HG03039 (cell line): ENCODE data around the gene HOMER3.
"Not testable (repeated sequence)": the region's sequence is repeated elsewhere in the genome, so short reads cannot be mapped to it uniquely, and the experiment has no call there.

Source experiments
- ATAC-seq: cut with Tn5 transposase; IDR thresholded peaks from one replicate; pipeline ENCODE4 v1.9.1; 2021; ENCODE audit warnings: mild to moderate bottlenecking, moderate library complexity; ENCODE audit not compliant: unreplicated experiment

Gene HOMER3

DNA sequence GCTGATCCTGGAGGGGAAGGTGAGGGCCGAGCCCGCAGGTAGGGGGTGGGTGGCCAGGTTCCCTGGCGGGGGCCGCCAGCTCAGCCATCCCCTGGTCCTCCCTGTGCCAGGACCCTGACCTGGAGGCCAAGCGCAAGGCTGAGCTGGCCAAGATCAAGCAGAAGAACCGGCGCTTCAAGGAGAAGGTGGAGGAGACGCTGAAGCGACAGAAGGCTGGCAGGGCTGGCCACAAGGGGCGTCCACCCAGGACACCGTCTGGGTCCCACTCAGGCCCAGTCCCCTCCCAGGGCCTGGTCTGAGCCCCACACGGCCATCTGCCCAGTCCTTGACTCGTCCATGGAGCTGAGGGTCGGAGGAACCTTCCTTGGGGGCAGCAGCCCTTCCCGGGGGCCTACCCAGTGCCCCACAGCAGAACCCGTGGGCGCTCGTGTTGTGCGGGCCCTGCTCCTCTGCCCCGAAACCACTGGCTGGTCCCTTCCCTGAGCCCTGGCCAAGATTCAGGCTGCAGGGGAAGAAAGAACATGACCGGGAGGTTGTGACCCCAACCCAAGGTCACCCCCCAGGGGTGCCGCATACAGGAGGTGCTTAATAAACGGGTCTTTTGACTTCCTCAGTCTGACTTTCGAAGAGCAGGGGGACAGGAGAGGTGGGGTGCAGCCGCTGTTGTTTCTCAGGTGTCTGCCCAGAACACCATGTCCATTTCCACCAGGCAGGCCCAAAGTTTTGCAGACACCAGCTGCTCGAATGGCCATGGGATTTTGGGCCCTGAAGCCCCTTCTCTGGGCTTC lies 12.8 kb downstream of the HOMER3 start:
- no peak for ATAC-seq

DNA sequence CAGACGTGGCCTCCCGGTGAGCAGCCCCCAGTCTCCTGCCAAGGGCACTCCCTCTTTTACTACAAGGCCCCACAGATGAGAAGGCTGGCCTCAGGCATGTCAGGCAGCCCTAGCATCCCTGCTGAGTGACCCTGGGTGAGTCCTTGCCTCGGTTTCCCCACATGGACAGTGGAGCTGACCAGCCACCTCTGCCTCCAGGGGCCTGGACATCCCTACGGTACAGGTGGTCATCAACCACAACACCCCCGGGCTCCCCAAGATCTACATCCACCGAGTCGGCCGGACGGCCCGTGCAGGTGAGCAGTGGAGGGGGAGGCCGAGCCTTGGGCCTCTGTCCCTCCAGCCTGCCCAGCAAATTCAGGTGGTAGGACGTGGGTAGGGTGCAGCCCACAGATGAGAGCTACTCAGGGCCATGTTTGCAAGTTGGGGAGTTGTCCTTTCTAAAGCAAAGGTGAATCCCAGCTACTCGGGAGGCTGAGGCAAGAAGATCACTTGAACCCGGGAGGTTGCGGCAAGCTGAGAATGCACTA lies 16.3 kb downstream of the HOMER3 start:
- ATAC-seq, result no peak

DNA sequence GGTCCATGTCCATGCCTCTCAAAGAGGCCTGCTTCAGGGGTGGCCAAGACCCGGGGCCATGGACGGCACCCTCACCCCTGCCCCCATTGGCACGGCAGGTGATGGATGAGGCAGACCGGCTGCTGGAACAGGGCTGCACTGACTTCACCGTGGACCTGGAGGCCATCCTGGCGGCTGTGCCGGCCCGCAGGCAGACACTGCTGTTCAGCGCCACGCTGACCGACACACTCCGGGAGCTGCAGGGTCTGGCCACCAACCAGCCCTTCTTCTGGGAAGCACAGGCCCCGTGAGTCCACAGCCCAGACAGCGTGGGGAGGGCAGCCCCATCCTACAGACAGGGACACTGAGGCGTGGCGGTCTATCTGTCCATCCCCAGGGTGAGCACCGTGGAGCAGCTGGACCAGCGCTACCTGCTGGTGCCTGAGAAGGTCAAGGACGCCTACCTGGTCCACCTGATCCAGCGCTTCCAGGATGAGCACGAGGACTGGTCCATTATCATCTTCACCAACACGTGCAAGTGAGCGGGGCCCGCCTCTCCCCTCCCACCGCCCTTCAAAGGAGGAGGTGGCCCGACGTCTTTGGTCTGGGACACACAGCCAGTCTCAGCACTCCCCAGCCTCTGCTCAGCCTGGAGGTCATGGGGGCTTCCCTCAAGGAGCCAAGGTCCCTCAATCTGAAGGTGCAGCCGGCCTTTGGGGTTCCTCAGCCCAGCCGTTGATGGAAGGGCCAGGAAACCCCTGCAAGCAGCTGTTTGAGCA lies 18.6 kb downstream of the HOMER3 start:
- no peak for ATAC-seq

DNA sequence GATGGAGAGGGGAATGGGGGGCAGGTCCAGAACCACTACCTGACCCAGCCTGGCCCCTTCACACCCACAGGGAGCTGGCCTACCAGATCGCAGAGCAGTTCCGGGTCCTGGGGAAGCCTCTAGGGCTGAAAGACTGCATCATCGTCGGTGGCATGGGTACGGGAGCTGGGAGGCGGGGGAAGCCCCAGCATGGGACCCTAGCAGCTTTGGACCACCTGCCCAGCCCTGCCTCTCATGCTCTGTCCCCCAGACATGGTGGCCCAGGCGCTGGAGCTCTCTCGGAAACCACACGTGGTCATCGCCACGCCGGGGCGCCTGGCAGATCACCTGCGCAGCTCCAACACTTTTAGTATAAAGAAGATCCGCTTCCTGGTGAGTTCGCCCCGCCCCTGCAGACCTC lies 19.4 kb downstream of the HOMER3 start:
- ATAC-seq, result no peak

DNA sequence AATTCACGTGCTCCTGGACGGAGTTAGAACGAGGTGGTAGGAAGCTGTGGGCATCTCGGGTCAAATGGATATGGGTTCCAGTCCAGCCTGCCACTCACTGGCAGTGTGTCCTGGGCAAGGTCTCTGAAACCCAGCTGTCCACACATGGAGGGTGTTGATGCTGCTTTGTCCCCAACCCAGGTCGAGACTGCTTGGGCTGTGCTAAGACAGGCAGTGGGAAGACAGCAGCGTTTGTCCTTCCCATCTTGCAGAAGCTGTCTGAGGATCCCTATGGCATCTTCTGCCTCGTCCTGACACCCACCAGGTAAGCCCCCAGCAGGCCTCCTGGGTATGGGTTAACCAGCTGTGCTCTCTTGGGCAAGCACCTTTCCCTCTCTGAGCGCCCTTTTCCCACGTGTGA lies 20.6 kb downstream of the HOMER3 start:
- no peak for ATAC-seq

DNA sequence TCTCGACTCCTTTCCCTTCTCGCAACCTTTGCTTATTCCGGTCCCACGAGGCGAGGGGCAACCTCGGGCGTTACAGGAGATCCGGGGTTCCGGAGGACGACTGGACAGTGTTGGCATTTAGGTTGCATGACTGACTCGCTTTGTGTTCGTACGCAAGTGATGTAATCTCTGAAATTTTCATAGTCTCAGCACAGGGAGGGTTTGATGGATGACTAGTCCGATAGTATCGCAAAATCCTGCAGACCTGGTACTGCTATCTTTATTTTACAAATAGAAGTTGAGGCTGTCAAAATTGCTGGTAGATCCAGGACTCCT lies 21.2 kb downstream of the HOMER3 start:
- ATAC-seq, result no peak

DNA sequence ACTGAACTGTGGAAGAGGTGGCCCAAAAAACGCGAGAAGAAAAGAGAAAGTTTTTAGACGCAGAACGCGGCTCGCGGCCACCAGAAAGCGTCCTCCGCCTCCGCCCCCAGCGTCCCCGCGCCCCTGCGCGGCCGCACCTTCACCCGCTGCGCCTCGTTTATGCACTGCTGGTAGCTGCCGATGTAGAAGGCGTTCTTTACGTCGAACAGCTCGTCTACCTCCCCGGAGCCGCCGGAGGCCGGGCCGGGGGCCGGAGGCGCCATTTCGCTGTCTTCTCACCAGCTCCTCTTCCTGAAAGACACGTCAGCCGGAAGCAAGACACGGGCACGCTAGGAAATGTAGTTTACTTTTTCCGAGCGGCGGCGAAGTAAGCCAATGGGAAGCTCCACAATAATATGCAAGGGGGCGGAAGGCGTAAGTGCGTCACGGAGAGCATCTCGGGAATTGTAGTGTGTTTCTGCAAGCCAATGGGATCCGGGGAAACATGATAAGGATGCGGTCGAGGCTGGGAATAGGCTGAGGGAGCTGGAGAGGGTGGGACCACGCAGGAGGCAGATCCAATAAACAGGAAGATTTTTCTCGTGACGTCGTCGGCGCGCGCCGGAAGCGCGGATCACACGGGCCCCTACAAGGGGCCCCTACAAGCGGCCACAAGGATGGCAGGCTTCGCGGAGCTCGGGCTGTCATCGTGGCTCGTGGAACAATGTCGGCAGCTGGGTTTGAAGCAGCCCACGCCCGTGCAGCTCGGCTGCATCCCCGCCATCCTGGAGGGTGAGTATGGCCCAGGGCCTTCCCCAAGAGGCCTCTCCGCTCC lies 21.7 kb downstream of the HOMER3 start, which contains the start of the genes COPE and DDX49:
TSS of gene COPE (minus strand) at position 302 of the 814 bp plus-strand sequence. CDS start at position 263, 39 bp downstream.
TSS of gene DDX49 (plus strand) at position 630 of the 814 bp plus-strand sequence. CDS start at position 657, 27 bp downstream.
- peak; percentile 81 for ATAC-seq

DNA sequence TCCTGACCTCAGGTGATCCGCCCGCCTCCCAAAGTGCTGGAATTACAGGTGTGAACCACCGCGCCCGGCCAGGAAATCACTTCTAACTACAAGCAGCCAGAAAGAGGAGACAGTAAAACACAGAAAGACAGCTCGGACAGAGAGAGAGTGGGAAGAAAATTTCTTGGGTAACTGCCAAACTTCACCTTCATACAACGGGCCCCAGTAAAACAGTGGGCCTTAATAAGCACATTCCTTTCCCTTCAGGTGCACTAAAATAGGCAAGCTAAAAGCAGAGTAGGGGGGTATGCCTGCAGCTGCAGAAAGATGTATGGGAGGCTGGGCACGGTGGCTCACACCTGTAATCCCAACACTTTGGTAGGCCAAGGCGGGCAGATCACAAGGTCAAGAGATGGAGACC lies 23.4 kb downstream of the HOMER3 start:
- not testable (repeated sequence) for ATAC-seq

DNA sequence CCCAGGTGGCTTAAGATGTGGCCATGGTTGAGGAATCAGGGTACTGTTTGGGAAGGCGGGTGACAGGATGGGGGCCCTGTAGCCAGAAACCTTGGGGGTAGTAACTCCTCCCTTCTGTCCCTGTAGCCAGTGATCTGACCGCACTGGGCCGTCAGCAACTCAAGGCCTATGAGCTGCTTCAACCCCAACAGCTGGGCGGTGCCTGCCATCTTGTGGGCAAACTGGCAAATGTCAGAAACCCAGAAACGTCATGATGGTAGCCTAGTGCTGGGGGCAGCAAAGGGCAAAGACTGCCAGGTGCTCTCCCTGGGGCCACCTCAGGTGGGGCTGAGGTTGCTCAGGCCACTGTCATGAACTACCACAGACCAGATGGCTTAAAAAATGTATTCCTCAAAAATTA lies 25.4 kb downstream of the HOMER3 start:
- ATAC-seq, result no peak

DNA sequence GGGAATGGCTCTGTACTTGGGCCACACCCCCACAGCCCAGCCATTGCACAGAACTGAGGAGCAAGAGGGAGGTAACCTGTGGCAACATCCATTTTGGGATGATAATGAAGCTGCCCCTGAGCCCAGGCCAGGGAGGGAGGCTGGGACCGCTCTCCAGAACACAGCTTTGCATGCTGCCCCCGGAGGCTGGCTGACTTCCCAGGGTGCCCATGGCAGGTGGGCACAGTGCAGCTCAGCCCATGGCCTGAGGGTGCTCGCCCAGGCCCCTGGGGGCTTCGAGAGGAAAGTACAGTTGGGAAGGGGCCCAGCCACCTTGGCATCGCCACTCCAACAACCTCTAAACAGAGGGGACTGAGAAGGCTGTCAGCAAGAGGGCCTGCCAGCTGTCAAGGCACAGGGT lies 27.6 kb downstream of the HOMER3 start:
- ATAC-seq, result no peak

DNA sequence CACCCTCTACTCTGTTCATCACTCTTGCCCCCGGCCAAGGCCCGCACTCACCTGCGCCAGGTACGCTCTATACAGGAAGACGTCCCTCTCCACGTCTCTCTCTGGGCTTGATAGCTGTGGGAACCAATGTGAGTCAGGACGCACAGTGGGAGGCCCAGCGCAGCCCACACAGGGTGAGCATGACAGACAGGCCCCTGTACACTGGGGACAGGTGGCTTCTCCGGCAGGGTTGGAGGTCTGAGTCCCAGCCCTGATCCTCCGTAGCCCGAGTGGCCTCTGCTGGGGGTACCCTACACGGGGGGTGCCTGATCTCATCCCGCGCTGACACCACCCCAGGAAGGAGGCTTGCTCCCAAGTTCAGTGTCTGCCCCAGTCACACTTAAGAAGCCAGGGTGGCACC lies 28.1 kb downstream of the HOMER3 start:
- no peak for ATAC-seq

DNA sequence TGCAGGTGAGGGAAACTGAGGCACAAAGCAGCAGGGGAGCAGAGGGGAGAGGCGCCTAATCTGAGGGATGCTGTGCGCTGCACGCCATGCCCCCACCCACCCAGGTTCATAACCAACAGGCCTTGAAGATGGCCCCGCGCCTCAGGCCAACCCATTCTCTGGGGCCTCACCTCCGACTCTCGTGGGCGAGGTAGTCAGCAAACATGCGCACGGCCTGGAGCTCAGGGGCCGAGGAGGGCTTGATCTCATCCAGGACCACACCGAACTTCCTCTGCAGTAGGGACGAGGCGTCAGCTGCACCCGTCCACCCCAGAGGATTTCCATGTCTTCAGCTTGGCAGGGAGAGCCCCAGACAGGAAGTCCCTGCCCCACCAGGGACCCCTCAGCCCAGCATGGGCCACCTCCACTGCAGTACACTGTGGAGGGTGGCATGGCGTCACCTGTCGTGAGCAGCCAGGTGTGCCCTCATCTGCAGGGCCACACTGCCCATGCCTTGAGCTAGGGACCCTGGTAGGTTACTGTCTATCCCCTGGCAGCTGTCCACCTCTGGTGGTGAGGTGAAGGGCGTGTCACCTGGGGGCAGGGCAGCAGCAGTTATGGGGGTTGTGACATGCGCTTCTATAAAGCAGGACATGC lies 30.1 kb downstream of the HOMER3 start:
- ATAC-seq, result no peak

DNA sequence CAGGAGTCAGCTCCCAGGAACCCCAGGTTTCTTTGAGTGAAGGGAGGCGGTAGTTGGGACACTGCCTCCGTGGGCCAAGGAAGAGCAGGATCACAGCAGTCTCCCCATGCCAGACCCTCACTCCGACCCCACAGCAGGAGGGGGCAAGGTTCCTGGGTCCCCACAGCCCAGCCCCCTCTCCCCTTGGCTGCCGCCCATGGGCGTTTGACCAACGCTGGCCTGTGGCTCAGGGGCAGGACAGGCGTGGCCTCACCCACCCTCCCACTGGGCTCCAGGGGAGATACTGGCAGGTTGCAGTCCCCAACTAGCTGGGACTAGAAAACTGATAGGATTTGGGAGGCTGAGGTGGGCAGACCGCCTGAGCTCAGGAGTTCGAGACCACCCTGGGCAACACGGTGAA lies 31.0 kb downstream of the HOMER3 start:
- no peak for ATAC-seq

DNA sequence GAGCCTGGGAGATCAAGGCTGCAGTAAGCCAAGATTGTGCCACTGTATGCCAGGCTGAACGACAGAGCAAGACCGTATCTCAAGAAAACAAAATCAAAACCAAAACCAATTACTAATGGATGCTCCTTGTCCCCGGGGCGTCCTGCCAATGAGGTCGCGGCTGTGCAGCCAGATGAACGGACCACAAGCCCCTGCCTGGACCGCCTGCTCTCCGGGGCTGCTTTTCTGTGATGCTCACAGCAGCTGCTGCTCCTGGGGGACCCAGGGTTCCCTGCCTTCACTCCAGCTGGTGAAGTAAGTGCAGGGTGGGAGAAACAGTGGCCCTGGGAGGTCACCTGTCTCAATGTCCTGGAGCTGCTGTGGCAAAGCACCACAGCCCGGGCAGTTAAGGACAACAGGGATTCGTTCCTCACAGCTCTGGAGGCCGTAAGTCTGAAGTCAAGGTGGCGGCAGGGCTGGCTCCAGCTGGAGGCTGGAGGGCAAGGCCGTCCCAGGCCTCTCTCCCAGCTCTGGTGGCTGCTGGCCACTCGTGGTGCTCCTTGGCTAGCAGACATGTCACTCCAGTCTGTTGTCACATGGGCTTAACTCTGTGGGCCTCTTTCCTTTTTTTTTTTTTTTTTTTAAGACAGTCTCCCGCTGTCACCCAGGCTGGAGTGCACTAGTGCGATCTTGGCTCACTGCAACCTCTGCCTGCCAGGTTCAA lies 31.9 kb downstream of the HOMER3 start:
- no peak for ATAC-seq

DNA sequence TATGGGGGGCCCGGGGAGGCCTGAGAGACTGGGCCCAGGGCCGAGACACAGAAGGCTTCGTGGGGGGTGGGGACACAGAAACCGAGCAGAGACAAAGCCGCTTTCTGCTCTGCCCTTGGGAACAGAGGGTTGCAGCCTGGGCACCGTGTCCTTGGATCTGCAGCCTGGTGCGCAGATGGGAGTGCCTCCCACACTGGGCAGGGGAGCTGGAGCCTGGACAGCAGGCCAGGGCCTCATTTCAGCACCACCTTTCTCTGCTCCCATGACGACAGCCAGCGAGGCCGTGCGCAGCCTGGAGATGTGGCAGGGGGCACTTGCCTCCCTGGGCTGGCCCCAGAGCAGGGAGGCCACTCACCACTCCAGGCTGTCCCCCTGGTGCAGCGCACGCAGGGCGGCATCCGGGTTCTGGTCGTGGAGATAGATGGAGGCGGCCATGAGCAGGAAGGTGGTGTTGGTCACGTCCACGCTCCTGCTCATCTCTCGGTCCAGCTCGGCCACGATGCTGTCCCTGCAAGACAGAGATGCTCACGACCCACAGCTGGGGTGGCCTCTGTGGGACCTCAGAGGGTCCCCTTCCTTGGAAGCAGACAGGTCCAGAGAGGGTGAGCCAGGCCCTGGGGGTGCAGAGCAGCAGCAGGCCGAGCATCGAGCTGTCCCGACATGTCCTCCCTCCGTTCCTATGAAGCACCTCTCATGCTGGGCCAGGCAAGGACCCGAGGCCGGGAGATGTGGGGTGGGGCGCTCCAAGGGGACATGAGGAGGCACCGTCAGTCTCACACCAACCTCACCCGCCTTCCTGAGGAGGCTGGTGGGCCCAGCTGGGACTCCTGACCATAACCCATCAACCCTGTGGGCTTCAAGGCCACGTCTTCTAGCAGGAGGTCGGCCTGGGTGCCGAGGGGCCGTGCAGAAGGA lies 34.2 kb downstream of the HOMER3 start:
- no peak for ATAC-seq

DNA sequence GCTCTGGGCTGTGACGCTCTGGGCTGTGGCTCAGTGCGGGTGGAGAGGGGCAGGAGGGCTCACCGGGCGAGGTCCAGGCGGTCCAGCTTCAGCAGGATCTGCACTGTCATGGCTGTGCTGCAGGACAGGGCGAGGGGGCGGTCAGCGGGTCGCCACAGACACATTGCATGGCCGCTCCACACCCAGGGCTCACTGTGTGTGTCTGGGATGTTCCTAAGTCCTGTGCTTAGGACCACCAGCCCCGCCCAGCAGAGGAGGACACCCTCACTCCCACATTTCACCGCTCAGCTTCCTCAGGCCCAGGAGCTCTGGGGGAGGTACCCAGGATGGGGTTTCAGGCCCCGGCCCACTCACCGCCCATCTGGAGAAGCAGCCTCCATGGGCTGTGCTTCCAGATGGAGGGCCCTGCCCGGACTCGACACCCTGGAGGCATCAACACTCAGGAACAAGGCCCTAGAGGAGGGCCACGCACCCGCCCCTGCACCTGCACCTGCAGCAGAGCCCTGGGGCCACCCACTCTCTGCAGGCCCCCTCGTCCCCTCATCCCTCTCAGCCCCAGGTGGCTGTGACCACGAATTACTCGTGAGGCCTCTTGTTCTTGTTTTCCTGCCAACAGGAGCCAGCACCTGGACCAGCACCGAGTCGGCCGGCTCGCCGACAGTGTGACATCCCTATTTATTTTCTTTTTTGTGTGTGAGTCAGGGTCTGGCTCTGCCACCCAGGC lies 35.3 kb downstream of the HOMER3 start:
- ATAC-seq, result no peak

DNA sequence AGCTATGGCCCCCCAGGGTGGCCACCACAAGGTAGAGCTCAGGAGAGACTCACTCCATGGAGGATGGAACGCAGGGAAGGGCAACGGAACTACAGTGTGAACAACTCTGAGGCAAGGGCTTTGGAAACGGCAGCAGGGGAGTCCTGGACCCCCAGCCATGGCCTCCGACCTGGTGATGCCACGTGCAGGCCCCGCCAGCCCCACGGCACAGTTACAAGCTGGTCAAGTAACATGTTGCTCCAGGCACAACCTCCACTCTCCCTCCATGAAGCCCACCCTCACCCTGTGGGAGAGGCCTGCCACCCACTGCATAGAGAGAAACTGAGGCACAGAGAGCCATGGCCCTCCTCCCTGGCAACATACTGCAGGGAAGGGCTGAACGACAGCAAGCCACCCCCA lies 36.0 kb downstream of the HOMER3 start:
- no peak for ATAC-seq

DNA sequence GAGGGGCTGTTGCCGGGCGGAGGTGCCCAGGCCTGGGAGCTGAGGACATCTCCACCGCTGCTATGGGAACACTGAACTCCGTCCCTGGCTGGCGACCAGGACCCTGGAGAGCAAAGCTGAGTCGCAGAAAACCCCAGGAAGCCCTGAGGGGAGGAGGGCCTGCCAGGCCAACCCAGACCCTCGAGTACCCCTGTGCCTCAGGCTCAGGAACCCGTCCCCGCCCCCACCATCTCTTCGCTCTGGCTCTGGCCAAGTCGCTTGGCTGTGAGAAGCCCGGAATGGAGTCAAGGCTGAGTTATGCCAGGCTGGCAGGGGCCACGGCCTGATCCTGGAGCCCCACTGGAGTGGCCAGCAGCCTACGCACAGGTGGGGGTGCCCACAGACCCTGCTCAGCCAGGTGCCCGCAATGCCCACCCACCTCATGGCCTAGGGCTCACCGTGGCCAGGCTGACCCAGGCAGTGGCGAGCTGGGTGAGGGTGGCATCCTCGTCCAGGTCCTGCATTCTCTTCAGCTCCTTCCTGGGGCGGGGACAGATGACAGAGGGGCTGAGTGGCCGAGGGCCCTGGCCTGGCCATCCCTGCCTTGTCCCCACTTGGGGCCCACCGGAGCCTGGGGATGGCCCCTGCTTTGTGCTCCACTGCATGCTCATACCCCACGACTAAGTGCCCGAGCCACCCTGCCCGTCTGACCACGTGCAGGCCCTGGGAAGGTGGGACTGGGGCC lies 36.5 kb downstream of the HOMER3 start:
- no peak for ATAC-seq
